MCF 10A (cell line): ENCODE measurements around the gene EFCAB12. TPM values are rescaled to one million over a fixed set of nuclear protein-coding genes. Genes with fewer than 3 reads are reported as not detected.

ENCODE experiments used
- BruUV-seq: library from RNA; stranded (reverse); fragments of 400-500 nt; replicated peaks from 2 replicates; lab custom pipeline; 2021; lab: Mats Ljungman, UMichigan
- CTCF ChIA-PET: fragments of 300-600 bp; sonication (Branson Sonifier 250); formaldehyde crosslinking; extraction: SDS; loops from one replicate; lab custom pipeline; 2021; ENCODE audit warnings: antibody characterized with exemption, inconsistent platforms; lab: Yijun Ruan, JAX
- POLR2A ChIA-PET: fragments of 300-600, 350-650 bp; sonication (Branson Sonifier 250); formaldehyde crosslinking; extraction: SDS; loops from one replicate; lab custom pipeline; 2020; ENCODE audit warnings: antibody characterized with exemption, inconsistent platforms; lab: Yijun Ruan, JAX
- DNase-seq: peaks from one replicate; pipeline ENCODE4 v3.0.0-alpha.2; 2018; ENCODE audit not compliant: unreplicated experiment
- H3K27ac Mint-ChIP-seq: one replicate; pipeline ENCODE4 v1.8.0; 2022; ENCODE audit warnings: mild to moderate bottlenecking, low read depth, mixed read lengths; ENCODE audit not compliant: unreplicated experiment
- H3K27me3 Mint-ChIP-seq: one replicate; pipeline ENCODE4 v1.8.0; 2022; ENCODE audit warnings: mixed read lengths; ENCODE audit not compliant: insufficient read depth, unreplicated experiment
- H3K36me3 Mint-ChIP-seq: one replicate; pipeline ENCODE4 v1.8.0; 2022; ENCODE audit warnings: mild to moderate bottlenecking, moderate library complexity, mixed read lengths; ENCODE audit not compliant: insufficient read depth, unreplicated experiment
- H3K4me1 Mint-ChIP-seq: one replicate; pipeline ENCODE4 v1.8.0; 2022; ENCODE audit warnings: mixed read lengths; ENCODE audit not compliant: insufficient read depth, unreplicated experiment
- H3K4me3 Mint-ChIP-seq: one replicate; pipeline ENCODE4 v1.8.0; 2022; ENCODE audit warnings: mild to moderate bottlenecking, moderate library complexity, mixed read lengths; ENCODE audit not compliant: unreplicated experiment
- H3K9me3 Mint-ChIP-seq: one replicate; pipeline ENCODE4 v1.8.0; 2022; ENCODE audit warnings: mixed read lengths; ENCODE audit not compliant: unreplicated experiment
- CTCF ChIP-seq: fragments of 200-600 bp; IDR thresholded peaks from one replicate; pipeline ENCODE4 v1.8.0; 2022; ENCODE audit warnings: antibody characterized with exemption, mild to moderate bottlenecking; ENCODE audit not compliant: unreplicated experiment
- intact Hi-C: fragments of 100-400 bp; cut with micrococcal nuclease; formaldehyde crosslinking; loops from 2 replicates; pipeline ENCODE4 v1.14.1; 2022
- total RNA-seq: library from RNA; stranded (reverse); gene quantifications from 2 replicates; pipeline ENCODE4 v1.2.3, GENCODE V29; 2022

The EFCAB12 gene
- total RNA-seq, 1 experiment from 2014 or later: not detected

GRCh38 chr3:129377615-129378014 lies 50.8 kb downstream of the EFCAB12 start:
- H3K9me3 Mint-ChIP-seq: no peaks in the 10 kb centered on the region
- ChIA-PET POLR2A (interaction anchor here (0.7 kb wide), 1 partner anchor 64 kb away, joined by 4 read pairs; no protein-coding TSS in a partner anchor), CTCF (interaction anchor here (0.6 to 0.8 kb wide), 4 partner anchors 46 to 554 kb away, joined by 3 to 5 read pairs (median 4); no protein-coding TSS in a partner anchor)
- no peak for DNase-seq
- H3K36me3 Mint-ChIP-seq: no peaks in the 10 kb centered on the region
- intact Hi-C loops: no loop called here
- H3K27ac Mint-ChIP-seq: no peak overlapping the region
- no TSS peak for BruUV-seq
- TF ChIP-seq CTCF: no peak
- H3K27me3 Mint-ChIP-seq: no peaks in the 10 kb centered on the region
- H3K4me3 Mint-ChIP-seq: no peak overlapping the region
- no peaks in the 10 kb centered on the region for H3K4me1 Mint-ChIP-seq

- no TSS peak for BruUV-seq
- intact Hi-C loops: no loop called here
Measured at GRCh38 chr3:129375099-129375498, 53.3 kb downstream of the EFCAB12 start.

GRCh38 chr3:129371041-129371826 lies 57.2 kb downstream of the EFCAB12 start:
- CTCF ChIA-PET: interaction anchor here (1.0 kb wide), 1 partner anchor 12 kb away, joined by 6 read pairs; no protein-coding TSS in a partner anchor
- no peak for DNase-seq
- POLR2A ChIA-PET: interaction anchor here (0.9 to 1.0 kb wide), 2 partner anchors 29 to 92 kb away, joined by 4 read pairs; no protein-coding TSS in a partner anchor
- intact Hi-C loops: no loop called here
- BruUV-seq: no TSS peak
- Mint-ChIP-seq H3K27ac (no peak overlapping the region), H3K4me1 (no peaks in the 10 kb centered on the region), H3K4me3 (no peak overlapping the region), H3K36me3 (no peaks in the 10 kb centered on the region), H3K9me3 (no peaks in the 10 kb centered on the region), H3K27me3 (peaks cover 23% of the 10 kb centered on the region)
- no peak for TF ChIP-seq CTCF

More at GRCh38 chr3:129375099-129375498, 53.3 kb downstream of the EFCAB12 start:
- no peak for TF ChIP-seq CTCF
- POLR2A ChIA-PET: interaction anchor here (1.1 kb wide), 1 partner anchor 8 kb away, joined by 4 read pairs; no protein-coding TSS in a partner anchor
- no peak for DNase-seq
- no peaks in the 10 kb centered on the region for H3K36me3 Mint-ChIP-seq
- CTCF ChIA-PET: interaction anchor here (0.5 to 1.5 kb wide), 2 partner anchors 8 to 119 kb away, joined by 3 to 4 read pairs; no protein-coding TSS in a partner anchor
- no peaks in the 10 kb centered on the region for H3K4me1 Mint-ChIP-seq
- peaks cover 7% of the 10 kb centered on the region for H3K27me3 Mint-ChIP-seq
- no peaks in the 10 kb centered on the region for H3K9me3 Mint-ChIP-seq
- no peak overlapping the region for H3K4me3 Mint-ChIP-seq
- no peak overlapping the region for H3K27ac Mint-ChIP-seq

- H3K27me3 Mint-ChIP-seq: peaks cover 23% of the 10 kb centered on the region
- H3K27ac Mint-ChIP-seq: no peak overlapping the region
- no peak for DNase-seq
- ChIA-PET POLR2A (interaction anchor here (1.0 kb wide), 1 partner anchor 30 kb away, joined by 4 read pairs; no protein-coding TSS in a partner anchor), CTCF (no interaction called here)
- intact Hi-C loops: no loop called here
- no TSS peak for BruUV-seq
- no peaks in the 10 kb centered on the region for H3K9me3 Mint-ChIP-seq
- H3K4me1 Mint-ChIP-seq: no peaks in the 10 kb centered on the region
- TF ChIP-seq CTCF: no peak
- no peak overlapping the region for H3K4me3 Mint-ChIP-seq
- no peaks in the 10 kb centered on the region for H3K36me3 Mint-ChIP-seq
Measured at GRCh38 chr3:129370248-129370964, 58.0 kb downstream of the EFCAB12 start.
